ENCODE data around the gene MAP7D3.

MAP7D3 gene

GRCh38 chrX:136258951-136259350, 7.8 kb upstream of the MAP7D3 start:
- TF ChIP-seq CEBPB (IDR thresholded peaks at IDR 0.05) = no peak
- no peak for TF ChIP-seq FOXM1 (IDR thresholded peaks at IDR 0.05; ENCODE audit: borderline replicate concordance, low read depth)
- no peak for TF ChIP-seq YY1 (IDR thresholded peaks at IDR 0.05; ENCODE audit: low read depth)
- TF ChIP-seq RAD21 (IDR thresholded peaks at IDR 0.05; ENCODE audit: low read depth) = no peak
- no peak for TF ChIP-seq MAX (IDR thresholded peaks at IDR 0.05)
- no peak for TF ChIP-seq NFIC (IDR thresholded peaks at IDR 0.05)
- no peak for TF ChIP-seq TAF1 (IDR thresholded peaks at IDR 0.05; ENCODE audit: low read depth)
- no peak for TF ChIP-seq EP300 (IDR thresholded peaks at IDR 0.05; ENCODE audit: borderline replicate concordance)
- no peak for TF ChIP-seq TCF12 (IDR thresholded peaks at IDR 0.05; ENCODE audit: low read depth)
- TF ChIP-seq USF1 (IDR thresholded peaks at IDR 0.05) = no peak
- no peak for TF ChIP-seq TEAD4 (IDR thresholded peaks at IDR 0.05)
- TF ChIP-seq EGR1 (IDR thresholded peaks at IDR 0.05) = no peak
- no peak for TF ChIP-seq REST (IDR thresholded peaks at IDR 0.05; ENCODE audit: low read depth)
- no peak for TF ChIP-seq CREB1 (IDR thresholded peaks at IDR 0.05; ENCODE audit: low read depth)

GRCh38 chrX:136256026-136256425, 4.8 kb upstream of the MAP7D3 start:
- TF ChIP-seq NFIC (IDR thresholded peaks at IDR 0.05) = no peak

GRCh38 chrX:136255541-136255940, 4.3 kb upstream of the MAP7D3 start:
- TF ChIP-seq EGR1 (IDR thresholded peaks at IDR 0.05) = no peak
- TF ChIP-seq REST (IDR thresholded peaks at IDR 0.05; ENCODE audit: low read depth) = no peak
- no peak for TF ChIP-seq CEBPB (IDR thresholded peaks at IDR 0.05)
- no peak for TF ChIP-seq TEAD4 (IDR thresholded peaks at IDR 0.05)
- TF ChIP-seq EP300 (IDR thresholded peaks at IDR 0.05; ENCODE audit: borderline replicate concordance) = no peak
- TF ChIP-seq TAF1 (IDR thresholded peaks at IDR 0.05; ENCODE audit: low read depth) = no peak
- no peak for TF ChIP-seq NFIC (IDR thresholded peaks at IDR 0.05)
- TF ChIP-seq TCF12 (IDR thresholded peaks at IDR 0.05; ENCODE audit: low read depth) = no peak
- TF ChIP-seq MAX (IDR thresholded peaks at IDR 0.05) = no peak
- TF ChIP-seq ZBTB7A (IDR thresholded peaks at IDR 0.05; ENCODE audit: low read depth) = no peak
- no peak for TF ChIP-seq RAD21 (IDR thresholded peaks at IDR 0.05; ENCODE audit: low read depth)
- no peak for TF ChIP-seq YY1 (IDR thresholded peaks at IDR 0.05; ENCODE audit: low read depth)
- no peak for TF ChIP-seq CREB1 (IDR thresholded peaks at IDR 0.05; ENCODE audit: low read depth)
- TF ChIP-seq USF1 (IDR thresholded peaks at IDR 0.05) = no peak
- no peak for TF ChIP-seq FOXM1 (IDR thresholded peaks at IDR 0.05; ENCODE audit: borderline replicate concordance, low read depth)

- no peak for TF ChIP-seq CEBPB (IDR thresholded peaks at IDR 0.05)
- no peak for TF ChIP-seq NFIC (IDR thresholded peaks at IDR 0.05)
- no peak for TF ChIP-seq ZBTB7A (IDR thresholded peaks at IDR 0.05; ENCODE audit: low read depth)
- no peak for TF ChIP-seq REST (IDR thresholded peaks at IDR 0.05; ENCODE audit: low read depth)
- no peak for TF ChIP-seq FOXM1 (IDR thresholded peaks at IDR 0.05; ENCODE audit: borderline replicate concordance, low read depth)
- no peak for TF ChIP-seq TEAD4 (IDR thresholded peaks at IDR 0.05)
- TF ChIP-seq USF1 (IDR thresholded peaks at IDR 0.05) = no peak
- no peak for TF ChIP-seq TCF12 (IDR thresholded peaks at IDR 0.05; ENCODE audit: low read depth)
These were observed 784 bp downstream of the MAP7D3 start for GRCh38 chrX:136250191-136251040.

All from Ishikawa (cell line).